ENCODE results near the gene KRTAP10-2. TPM values are rescaled to one million over a fixed set of nuclear protein-coding genes. Genes with fewer than 3 reads are reported as not detected.
"Not testable (repeated sequence)": the region's sequence is repeated elsewhere in the genome, so short reads cannot be mapped to it uniquely, and the experiment has no call there.

Gene KRTAP10-2
- total RNA-seq, 1 donor from 2014 or later: not detected

GRCh38 chr21:44581158-44581557, 29.9 kb upstream of the KRTAP10-2 start:
- no peak overlapping the region for H3K27ac Mint-ChIP-seq
- no peaks in the 10 kb centered on the region for H3K4me1 Mint-ChIP-seq
- intact Hi-C loops (cut with micrococcal nuclease): no loop called here
- ChIA-PET CTCF (no interaction called here), POLR2A (no interaction called here)
- H3K4me3 Mint-ChIP-seq: no peak overlapping the region
- no peak for TF ChIP-seq CTCF (IDR thresholded peaks at IDR 0.05)
- DNase-seq: no peak
- no peaks in the 10 kb centered on the region for H3K36me3 Mint-ChIP-seq (ENCODE audit: low read depth)
- peaks cover 16% of the 10 kb centered on the region for H3K9me3 Mint-ChIP-seq
- ATAC-seq (ENCODE audit: low read depth): no peak
- peaks cover 25% of the 10 kb centered on the region for H3K27me3 Mint-ChIP-seq

GRCh38 chr21:44580231-44580821, 29.0 kb upstream of the KRTAP10-2 start, which contains the start of gene KRTAP10-5:
TSS of gene KRTAP10-5 (minus strand) at chr21:44580604. CDS start at chr21:44580578, 26 bp downstream.
- intact Hi-C loops (cut with micrococcal nuclease); H3K4me3 Mint-ChIP-seq; H3K36me3 Mint-ChIP-seq (ENCODE audit: low read depth); POLR2A ChIA-PET; CTCF ChIA-PET; DNase-seq; ATAC-seq (ENCODE audit: low read depth); H3K4me1 Mint-ChIP-seq; H3K27ac Mint-ChIP-seq: not testable (repeated sequence)
- peaks cover 21% of the 10 kb centered on the region for H3K27me3 Mint-ChIP-seq
- peaks cover 16% of the 10 kb centered on the region for H3K9me3 Mint-ChIP-seq

GRCh38 chr21:44579833-44580144, 28.5 kb upstream of the KRTAP10-2 start:
- DNase-seq: no peak
- no peak for ATAC-seq (ENCODE audit: low read depth)
- CTCF ChIA-PET: no interaction called here
- POLR2A ChIA-PET: no interaction called here
- H3K36me3 Mint-ChIP-seq (ENCODE audit: low read depth): no peaks in the 10 kb centered on the region
- H3K9me3 Mint-ChIP-seq: peaks cover 16% of the 10 kb centered on the region
- peaks cover 19% of the 10 kb centered on the region for H3K27me3 Mint-ChIP-seq
- H3K4me3 Mint-ChIP-seq: no peak overlapping the region
- intact Hi-C loops (cut with micrococcal nuclease): no loop called here
- TF ChIP-seq CTCF (IDR thresholded peaks at IDR 0.05): no peak
- H3K27ac Mint-ChIP-seq: no peak overlapping the region
- no peaks in the 10 kb centered on the region for H3K4me1 Mint-ChIP-seq

- POLR2A ChIA-PET: no interaction called here
- Mint-ChIP-seq H3K27me3 (peaks cover 21% of the 10 kb centered on the region), H3K4me1 (no peaks in the 10 kb centered on the region), H3K9me3 (peaks cover 16% of the 10 kb centered on the region), H3K36me3 (ENCODE audit: low read depth) (no peaks in the 10 kb centered on the region), H3K27ac (no peak overlapping the region), H3K4me3 (no peak overlapping the region)
- no peak for DNase-seq
- no peak for ATAC-seq (ENCODE audit: low read depth)
- TF ChIP-seq CTCF (IDR thresholded peaks at IDR 0.05): no peak
- CTCF ChIA-PET: no interaction called here
- intact Hi-C loops (cut with micrococcal nuclease): no loop called here
Observed at GRCh38 chr21:44579056-44579832, 27.9 kb upstream of the KRTAP10-2 start.

GRCh38 chr21:44578371-44579055, 27.2 kb upstream of the KRTAP10-2 start:
- no peak overlapping the region for H3K4me3 Mint-ChIP-seq
- intact Hi-C loops (cut with micrococcal nuclease): no loop called here
- no peaks in the 10 kb centered on the region for H3K4me1 Mint-ChIP-seq
- ATAC-seq (ENCODE audit: low read depth): no peak
- DNase-seq: no peak
- no peak for TF ChIP-seq CTCF (IDR thresholded peaks at IDR 0.05)
- H3K27ac Mint-ChIP-seq: no peak overlapping the region
- H3K9me3 Mint-ChIP-seq: peaks cover 16% of the 10 kb centered on the region
- POLR2A ChIA-PET: no interaction called here
- CTCF ChIA-PET: no interaction called here
- H3K27me3 Mint-ChIP-seq: peaks cover 18% of the 10 kb centered on the region
- H3K36me3 Mint-ChIP-seq (ENCODE audit: low read depth): no peaks in the 10 kb centered on the region
